Stimulated activated CD8-positive, alpha-beta memory T cell treated with anti-CD3 and anti-CD28 coated beads, Interleukin-12 subunit alpha, Interleukin-12 subunit beta, amount 100 ng/mL, for 24 hours (primary cell): ENCODE data around the gene DTNBP1.

Source experiments
- DNase-seq: peaks from one replicate; pipeline ENCODE4 v3.0.0-alpha.2; 2020; ENCODE audit errors: extremely low read depth

Gene DTNBP1

DNA sequence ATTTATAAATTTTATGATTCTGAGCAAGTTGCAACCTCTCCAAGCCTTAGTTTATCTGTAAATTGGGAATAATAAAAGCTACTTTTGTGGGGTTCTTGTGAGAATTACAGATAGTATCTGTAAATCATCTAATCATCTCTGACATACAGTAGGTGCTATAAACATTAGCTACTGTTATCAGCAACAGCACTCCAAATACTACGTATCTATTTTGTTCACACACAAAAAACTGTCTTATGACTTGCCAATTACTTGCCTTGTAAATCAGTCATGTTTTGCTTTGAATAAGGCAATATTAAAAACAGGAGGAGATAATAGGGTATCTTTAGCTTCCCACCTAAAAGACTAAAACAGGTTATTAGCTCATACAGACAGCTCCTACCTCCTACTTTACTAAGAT is 36.7 kb downstream of the DTNBP1 start:
- no peak for DNase-seq

DNA sequence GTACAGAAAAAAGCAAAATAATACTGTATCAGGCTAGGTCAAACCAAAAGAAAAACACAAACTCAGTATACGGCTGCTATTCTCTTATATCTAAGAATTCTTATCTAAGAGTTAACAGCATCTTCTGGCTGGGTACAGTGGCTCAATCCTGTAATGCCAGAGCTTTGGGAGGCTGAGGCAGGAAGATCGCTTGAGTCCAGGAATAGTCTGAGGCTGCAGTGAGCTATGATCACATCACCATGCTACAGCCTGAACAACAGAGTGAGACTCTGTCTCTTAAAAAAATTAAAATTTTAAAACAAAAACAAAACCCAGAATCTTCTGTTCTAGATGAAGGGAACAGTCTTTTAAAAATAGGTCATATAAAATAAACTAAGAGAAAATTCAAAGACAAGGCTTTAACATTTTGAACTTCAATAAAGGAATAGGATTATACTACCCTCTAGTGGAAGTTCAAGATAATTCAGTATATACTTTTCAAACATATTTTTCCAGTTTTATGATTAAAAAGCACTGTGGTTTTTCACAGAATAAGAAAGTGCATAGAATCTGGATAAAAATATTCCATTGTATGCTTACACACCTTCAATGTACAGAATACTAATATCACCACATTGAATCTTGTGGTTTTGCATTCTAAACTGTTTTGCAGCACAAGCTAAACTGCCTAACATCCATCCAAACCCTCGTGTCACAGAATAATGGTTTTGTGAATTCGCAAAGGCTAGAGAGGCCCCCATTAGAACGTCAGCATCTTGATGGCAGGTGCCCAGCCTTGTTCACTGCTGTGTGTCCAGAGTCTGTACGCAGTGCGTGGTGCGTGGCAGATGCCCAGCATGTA is 39.3 kb downstream of the DTNBP1 start:
- DNase-seq = no peak

DNA sequence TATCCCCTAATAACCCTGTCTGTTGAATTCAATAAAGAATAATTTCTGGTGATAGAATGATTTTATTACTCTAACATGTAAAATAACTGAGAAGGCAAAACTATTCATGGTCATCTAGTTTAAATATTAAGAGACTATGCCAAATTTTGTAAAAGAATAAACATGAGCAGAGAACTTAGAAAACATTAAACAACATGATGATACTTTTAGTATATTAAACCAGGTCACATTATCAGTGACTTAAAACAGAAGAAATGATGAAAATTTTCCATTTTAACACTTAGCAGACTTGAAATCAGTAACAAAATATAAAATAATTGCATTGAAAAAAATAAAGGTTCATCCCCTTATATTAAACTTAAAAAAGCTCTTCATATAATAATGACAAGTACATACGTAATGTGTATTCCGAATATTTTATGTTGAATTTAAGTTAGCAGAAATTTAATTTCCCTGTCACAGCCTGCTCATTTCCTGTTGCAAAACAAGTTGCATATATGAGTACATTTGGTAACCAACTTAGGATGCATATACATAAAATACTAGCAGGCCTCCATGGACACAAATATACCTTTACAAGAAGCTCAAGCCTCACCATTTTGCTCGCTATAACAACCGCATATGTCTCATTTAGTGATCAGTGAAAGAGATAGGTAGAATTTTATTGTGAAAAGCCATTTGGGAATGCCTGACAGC is 40.6 kb downstream of the DTNBP1 start:
- no peak for DNase-seq

DNA sequence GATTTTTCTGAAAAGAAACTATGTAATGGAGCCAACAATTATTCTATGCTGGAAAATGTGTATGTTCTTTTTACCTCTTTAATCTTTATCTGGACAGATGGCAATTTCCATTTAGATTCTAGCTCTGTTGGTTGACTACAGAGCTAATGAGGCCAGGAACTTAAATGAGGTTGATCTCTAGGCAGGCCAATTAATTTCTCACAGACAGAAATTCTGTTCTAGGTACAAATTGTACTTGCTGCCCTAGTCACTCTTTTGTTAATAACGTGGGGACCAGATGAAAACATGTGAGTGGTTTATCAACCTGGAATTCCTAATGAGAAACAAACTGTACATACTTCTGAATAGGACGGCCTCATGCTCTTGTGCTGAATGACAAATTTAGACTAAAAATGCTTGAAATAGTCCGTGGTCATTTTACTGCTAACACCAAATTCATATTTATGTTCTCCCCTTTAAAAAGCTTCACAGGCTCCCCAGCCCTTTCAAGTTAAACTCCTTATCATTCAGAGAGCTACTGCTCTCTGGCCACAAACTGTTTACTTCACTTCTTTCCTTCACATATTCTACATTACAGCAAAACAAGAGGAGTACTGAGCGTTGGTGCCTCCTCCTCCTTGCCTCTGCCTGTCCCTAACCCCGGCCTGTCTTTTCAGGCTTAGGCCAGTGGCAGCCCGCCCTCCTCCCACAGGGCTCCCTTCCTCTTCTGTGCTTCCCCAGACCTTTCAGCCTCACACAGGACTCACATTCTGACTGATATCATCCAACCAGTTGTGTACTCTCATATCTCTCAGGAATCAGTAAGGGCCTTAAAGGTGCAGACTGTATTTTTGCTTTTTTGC is 41.4 kb downstream of the DTNBP1 start:
- DNase-seq = no peak

DNA sequence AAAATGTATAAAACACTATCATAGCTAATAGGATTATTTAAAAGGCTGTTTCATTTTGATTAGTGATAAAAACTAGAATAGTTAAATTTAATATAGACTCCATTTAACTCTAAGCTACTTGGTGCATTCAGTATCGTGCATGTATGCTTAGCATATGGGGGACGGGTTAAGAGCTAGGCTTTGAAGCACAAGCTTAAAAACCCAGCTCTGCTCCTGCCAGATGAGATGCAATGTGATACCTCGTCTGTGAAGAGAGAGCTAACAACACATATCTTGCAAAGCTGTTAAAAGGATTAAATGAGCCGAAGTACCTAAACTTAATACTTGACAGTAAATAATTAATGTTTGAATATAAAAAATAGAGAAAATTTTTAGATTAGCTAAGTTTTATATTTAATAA is 42.2 kb downstream of the DTNBP1 start:
- DNase-seq = no peak

DNA sequence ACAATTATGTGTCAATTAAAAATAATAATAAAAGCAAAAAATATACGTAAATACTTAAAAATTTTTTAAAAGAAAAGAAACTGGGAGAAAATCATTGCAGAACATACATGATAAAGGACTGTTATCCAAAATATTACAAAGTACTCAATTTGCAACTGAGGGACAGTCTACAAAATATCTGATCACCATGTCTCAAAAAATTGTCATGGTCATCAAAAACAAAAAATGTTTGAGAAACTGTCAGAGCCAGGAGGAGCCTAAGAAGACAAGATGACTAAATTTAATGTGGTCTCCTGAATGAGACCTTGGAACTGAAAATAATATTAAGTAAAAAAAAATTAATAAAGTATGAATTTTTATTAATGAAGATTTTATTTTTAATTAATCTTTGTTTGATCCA is 43.5 kb downstream of the DTNBP1 start:
- DNase-seq = no peak

DNA sequence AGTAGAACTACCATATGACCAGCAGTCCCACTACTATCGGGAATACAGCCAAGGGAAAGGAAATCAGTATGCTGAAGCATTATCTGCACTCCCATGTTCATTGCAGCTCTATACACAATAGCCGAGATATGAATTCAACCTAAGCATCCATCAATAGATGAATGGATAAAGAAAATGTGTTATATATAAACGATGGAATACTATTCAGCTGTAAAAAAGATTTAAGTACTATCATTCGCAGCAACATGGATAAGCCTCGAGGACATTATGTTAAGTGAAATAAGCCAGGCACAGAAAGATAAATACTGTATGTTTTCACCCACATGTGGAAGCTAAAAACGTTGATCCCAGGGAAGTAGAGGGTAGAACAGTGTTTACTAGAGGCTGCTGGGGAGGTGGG is 44.1 kb downstream of the DTNBP1 start:
- DNase-seq = no peak

DNA sequence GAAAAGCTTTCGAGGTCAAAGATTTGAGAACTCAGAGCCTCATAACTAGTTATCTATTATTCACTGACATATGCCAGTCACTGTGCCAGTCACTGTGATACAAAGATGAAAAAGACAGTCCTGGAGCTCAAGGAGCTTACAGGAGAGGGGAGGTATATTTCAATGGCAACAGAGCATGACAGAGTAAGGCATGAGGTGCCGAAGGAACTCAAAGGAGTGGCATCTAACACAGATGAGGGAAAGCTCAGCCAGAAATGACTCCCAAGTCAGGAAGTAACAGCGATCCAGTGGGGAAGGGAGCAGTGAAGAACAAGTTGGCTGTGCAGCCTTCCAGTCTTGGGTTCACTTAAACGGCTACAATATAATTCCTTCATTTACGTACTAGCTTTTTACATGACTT is 46.6 kb downstream of the DTNBP1 start:
- DNase-seq = no peak

DNA sequence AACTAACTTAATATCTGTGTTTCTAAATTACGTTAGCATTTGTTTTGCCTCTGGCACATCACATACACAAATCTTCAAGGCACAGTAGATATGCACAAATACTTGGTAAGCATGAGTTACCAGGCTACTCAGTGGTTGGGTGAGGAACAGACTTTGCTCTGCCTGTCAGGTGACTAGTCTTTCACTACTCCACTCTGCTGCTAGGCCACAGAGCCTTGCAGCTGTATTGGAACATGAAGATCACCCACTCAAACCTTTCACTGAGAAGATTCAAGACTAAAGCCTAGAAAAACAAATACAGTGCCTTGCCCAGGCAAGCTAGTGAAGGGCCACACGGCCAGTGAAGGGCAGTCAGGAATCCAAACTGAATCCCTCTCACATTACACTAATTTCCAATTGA is 47.0 kb downstream of the DTNBP1 start:
- DNase-seq = no peak

DNA sequence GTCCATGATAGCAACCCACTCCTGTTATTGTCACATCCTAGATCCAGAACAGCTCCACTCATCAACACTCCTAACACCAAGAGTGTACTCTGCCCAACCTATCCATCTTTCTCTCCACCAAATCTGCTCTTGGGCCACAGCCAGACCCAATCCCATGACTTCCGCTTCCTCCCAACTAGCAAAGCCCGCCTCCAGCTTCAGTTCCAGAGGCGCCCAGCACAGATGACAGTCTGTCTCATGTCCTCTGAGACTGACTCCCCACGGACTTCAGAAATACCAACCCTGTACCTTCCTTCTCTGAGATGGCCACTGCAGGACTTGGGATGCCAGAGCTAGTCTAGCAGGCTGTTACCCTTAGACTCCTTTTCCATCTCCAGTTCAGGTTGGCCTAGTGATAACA is 48.6 kb downstream of the DTNBP1 start:
- no peak for DNase-seq

DNA sequence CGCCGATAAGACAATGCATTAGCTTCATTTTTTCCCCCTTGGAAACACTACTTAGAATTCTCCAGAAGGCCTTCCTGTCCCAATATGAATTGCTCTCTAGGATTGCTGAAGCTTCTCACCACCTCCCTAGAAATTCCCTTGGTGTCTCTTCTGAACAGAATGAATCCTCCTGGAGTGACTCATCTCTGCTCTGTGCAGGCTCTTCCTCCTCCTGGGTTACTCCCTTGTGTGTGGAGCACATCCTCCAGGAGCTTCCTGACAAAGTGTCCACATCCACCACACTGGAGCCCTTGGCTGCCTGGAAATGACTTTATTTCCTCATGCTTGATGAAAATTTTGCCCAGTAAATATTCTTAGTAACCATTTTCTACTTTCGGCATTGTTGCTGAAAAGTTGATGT is 54.4 kb downstream of the DTNBP1 start:
- DNase-seq = no peak

DNA sequence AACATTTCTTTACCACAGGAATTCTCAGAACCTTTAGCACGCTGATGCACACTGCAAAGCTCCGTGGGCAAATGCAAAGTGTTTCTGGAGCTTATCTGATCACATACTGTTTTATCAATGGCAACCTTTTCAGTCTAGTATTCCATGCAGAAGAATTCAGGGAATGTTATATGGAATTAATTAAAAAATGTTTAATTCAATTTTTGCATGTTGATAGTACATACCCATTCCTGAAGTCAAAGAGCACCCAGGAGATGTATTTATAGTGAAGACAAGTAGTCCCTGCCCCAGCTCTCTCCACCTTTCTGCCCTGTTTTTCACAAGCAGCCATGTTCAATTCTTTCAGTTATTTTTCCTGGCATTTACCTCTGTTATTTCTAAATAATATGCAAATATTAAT is 55.2 kb downstream of the DTNBP1 start:
- no peak for DNase-seq

DNA sequence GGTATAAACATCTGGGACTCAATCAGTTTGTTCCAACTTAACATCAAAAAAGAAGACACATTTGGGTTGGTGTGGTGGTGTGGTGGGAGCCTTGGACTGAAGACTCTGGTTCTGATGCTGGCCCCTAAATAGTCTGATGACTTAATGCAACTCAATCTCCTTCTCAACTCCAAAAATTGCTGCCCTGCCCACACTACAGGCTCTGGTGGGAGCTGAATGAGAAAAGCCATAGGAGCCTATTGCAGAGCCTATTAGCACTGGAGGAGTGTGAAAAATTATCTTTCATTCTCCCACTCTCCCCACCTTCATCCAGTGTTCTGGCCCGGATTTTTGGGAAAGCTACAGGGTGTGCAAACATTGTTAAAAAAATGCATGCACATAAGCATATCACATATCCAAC is 56.5 kb downstream of the DTNBP1 start:
- DNase-seq = no peak

DNA sequence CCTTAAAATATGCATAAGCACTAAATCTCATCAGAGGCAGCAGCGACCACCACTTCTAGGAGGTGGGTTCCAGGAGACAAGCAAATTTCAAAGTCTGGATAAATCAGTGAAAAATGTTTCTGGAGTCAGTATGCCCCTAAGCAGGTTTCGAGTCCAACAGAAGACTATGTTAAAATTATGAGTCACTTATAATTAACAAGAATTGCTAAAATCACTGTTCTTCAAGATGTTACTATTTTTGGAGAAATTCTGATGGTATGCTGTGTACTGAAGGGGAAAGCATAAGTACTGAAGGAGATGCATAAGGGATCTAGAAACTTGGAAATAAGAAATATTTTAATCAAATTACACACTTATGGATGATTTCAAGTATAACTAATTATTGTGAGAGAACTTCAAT is 58.0 kb downstream of the DTNBP1 start:
- DNase-seq = no peak

DNA sequence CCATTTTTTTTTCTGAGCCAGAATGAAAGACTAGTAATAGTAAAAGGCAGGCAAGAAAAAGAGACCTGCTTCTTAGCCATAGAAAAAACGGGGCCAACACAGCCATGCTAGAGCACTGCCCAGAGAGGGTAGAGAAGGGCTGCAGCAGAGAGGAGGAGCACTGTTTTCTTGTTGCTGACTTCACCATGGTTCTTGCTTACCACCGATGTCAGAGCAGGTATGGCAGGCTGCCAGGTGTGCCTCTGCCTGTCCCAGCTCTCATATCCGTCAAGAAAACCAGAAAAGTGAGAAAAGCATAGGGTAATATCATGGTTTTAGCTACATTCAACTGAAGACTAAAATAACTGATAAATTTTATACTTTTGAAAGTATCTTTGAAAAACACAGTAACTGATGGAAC is 60.7 kb downstream of the DTNBP1 start:
- no peak for DNase-seq

DNA sequence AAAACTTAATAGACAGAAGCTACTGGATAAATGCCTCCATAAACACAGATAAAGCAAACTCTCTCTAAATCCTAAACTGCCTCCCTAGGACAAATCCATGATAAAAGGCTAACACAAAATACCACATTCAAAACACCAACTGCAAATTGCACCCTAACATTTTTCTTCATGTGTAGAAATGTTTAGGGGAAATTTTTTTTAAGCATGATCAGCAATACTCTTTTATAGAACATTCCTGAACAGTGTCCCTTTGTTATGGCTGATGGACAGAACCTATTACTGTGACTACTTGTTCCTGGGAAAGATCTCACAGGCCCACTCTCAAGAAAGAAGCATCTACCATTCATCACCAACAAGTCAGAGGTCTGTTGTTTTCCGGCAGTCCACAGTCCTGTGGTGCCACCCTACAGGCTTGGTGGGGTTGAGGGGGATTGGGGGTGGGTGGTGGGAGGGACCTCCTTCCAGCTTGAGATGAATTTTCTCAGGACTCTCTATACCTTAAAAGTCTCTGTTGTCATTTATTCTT is 64.5 kb downstream of the DTNBP1 start:
- DNase-seq = no peak

DNA sequence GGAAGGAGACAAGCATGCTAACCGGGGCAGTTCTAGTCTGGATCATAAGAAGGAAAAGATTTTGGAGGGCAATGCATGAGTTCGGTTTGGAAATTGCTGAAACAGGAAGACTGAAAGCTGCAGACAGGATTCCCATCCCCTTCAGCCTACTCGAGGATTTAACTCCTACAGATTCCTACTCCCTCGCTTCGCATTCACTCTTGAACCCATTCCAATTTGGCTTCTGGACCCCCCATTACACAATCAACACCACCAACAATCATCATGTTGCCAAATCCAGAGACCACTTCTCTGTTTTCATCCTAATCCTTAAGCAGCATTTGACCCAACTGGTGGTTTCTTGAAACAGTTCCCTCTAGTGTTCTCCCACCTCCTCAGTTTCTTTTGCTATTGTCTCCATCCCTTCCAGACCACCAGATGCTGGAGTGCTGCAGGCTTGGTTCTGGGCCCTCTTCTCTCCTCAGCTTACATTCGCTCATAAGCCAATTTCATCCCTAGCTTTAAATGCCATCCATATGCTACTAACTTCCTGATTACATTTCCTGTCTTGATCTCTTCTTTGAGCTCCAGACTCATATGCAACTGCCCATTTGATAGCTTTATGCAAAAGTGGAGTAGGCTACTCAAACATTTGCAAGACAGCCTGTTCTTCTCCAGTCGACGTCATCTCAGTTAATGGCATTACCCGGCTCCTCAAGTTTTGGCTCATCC is 66.5 kb downstream of the DTNBP1 start:
- no peak for DNase-seq

DNA sequence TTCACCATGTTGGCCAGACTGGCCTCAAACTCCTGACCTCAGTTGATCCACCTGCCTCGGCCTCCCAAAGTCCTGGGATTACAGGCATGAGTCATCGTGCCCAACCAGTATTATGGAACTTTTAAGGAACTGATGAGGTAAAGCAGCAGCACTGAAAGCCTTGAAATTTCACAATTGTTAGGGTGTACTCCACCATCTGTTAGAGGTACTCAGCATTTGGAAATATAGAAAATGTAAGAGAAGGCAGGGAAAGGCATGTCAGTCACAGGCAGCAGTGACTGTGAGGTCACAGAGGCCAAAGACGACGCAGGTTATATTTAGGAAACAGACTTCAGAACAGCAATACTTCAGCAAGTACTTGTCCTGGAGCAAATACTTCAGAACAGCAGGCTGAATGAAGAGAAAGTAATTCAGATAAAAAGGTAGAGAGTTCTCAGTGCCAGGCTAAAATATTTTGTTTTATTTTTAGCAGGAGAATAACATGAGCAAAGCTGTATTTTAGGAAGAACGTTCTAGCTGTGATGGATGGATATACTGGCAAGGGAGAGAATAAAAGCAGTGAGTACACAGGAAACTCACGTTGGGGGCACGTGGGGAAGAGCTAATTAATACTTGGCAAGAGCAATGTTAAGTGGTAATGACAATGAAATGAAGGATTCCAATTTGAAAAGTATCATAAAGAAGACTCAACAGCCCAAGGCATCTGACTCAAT is 67.2 kb downstream of the DTNBP1 start:
- no peak for DNase-seq

DNA sequence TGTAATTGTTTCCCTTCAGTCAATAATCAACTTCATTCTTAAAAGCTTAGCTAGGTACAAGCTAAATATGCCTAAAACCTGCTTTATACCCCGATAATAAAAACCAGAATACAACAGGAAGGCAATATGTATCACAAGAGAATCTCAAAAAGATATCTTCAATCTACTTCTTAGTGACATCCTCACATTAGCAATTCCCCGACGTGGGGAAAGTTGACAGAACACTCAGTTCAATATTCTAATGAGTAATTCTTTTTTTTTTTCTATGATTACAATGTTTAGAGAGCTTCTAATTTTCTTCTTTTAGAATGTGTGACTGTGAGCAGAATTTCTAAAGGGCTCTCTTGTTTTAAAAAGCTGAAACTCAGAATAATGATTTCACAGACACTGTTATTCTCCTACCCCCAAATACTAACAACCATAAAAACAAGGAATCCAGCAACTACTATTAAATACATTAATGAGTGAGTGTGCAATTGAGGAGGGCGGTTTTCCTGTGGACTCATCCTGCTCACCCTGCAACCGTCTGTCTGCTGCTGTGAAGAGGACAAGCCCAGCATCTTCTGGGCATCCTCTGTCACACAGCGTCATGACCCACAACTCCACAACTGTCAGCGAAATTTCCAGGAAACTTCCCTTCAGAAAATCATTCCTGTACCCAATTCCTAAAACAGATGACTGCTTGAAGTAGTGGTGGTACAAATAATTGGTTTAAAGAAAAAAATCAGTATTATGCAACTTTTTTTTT is 68.1 kb downstream of the DTNBP1 start:
- no peak for DNase-seq

DNA sequence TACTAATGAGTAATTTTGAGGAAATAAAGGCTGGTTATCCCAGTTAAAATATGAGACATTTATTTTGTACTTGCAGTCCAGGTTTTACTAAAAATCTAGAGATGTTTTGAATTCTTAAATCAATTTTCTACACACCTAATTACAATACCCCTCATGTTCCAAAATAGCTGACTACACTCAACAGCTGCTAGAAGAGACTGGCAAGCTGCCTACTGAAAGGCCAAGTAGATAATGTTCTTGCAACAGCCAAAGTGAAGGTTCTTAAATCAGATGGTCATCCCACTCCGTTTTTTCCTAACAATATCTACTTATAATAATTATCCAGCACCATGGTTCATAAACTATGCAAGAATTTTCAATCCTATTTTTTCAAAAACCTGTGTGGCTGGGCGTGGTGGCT is 69.0 kb downstream of the DTNBP1 start:
- no peak for DNase-seq
